ENCODE measurements around the gene PRRC1. TPM values are rescaled to one million over a fixed set of nuclear protein-coding genes. Genes with fewer than 3 reads are reported as not detected.

PRRC1 gene
- total and polyA plus RNA-seq, 4 donors = 22.9 to 88.1 (median 40.9) TPM

DNA sequence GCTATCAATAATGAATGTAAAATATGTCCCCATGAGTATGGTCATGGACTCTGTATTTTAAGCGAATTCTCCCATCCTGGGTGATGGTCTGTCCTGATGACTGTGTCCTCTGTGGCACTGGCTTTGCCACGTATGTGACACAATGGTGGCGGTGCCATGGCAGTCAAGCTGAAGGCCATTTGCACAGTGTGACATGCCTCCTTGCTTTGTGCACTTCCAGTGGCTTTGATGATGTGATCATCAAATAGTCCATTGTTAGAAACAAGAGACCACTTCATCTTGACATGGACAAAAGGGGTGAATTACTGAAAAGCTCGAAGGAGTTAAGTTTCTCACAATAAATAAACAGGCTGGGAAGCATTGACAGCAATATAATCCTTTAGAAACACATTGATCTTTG, 31.0 kb upstream of the PRRC1 start:
- Histone ChIP-seq H3K27ac (ENCODE audit: low read depth in 1 of 2, low read length in 1 of 2) (no peak overlapping the region), H3K9me3 (ENCODE audit: control insufficient read depth in 4 of 4, insufficient read depth in 3 of 4, low read length in 3 of 4) (no peaks in the 10 kb centered on the region)
- TF ChIP-seq, protein P1, sequence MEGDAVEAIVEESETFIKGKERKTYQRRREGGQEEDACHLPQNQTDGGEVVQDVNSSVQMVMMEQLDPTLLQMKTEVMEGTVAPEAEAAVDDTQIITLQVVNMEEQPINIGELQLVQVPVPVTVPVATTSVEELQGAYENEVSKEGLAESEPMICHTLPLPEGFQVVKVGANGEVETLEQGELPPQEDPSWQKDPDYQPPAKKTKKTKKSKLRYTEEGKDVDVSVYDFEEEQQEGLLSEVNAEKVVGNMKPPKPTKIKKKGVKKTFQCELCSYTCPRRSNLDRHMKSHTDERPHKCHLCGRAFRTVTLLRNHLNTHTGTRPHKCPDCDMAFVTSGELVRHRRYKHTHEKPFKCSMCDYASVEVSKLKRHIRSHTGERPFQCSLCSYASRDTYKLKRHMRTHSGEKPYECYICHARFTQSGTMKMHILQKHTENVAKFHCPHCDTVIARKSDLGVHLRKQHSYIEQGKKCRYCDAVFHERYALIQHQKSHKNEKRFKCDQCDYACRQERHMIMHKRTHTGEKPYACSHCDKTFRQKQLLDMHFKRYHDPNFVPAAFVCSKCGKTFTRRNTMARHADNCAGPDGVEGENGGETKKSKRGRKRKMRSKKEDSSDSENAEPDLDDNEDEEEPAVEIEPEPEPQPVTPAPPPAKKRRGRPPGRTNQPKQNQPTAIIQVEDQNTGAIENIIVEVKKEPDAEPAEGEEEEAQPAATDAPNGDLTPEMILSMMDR (IDR thresholded peaks at IDR 0.05; ENCODE audit: control extremely low read depth, extremely low read depth) = no peak

DNA sequence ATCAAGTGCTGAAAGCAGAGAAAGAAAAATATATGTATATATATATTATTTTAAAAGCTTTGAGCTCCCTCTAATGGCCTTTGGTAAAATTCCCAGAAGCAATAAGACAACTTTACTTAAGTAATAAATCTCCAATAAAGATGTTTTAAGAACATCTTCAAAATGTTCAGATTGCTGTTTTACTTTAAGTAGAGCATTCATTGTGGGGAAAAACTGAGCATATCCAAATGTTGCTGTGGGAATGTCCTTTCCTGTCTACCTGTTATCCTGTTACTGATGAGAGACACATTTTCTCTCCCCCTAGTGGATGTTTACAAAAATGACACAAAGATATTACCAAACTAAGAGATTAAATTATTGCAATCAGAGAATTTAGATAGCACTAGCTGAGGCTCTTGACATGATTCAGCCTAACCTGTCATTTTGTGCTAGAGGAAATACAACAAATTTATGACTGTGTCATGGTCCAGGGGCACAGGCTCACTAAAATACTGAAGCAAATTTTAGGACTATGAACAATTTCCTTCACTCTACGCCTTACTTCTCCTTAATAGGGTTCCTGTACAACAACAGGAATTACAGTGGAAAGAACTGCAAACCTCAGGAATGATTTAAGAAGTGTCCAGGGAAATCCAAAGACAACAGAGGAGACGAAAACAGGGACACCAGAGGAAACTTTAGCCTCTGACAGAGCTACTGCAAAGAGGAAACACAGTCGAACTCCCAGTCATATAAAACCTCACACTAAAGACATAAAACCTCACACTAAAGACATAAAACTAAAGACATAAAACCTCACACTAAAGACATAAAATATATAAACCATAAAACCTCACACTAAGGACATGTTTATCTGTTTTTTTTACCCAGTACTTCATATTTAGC, 24.3 kb upstream of the PRRC1 start:
- TF ChIP-seq, protein P1 (IDR thresholded peaks at IDR 0.05; ENCODE audit: control extremely low read depth, extremely low read depth) = peak; percentile 34
- no peak overlapping the region for H3K4me3 ChIP-seq
- 67 to 73% methylated on average over 3 of the region's 3 CpGs for WGBS, 2 donors
- no peaks in the 10 kb centered on the region for H3K9me3 ChIP-seq (ENCODE audit: control insufficient read depth in 4 of 4, insufficient read depth in 3 of 4, low read length in 3 of 4)
- peaks cover 0 to 18% (median 16%) of the 10 kb centered on the region in 3 donors for H3K27me3 ChIP-seq (ENCODE audit: control insufficient read depth in 3 of 3, insufficient read depth in 3 of 3, low read length in 2 of 3)
- no peak overlapping the region for H3K9ac ChIP-seq (ENCODE audit: insufficient read depth in 1 of 2, low read length in 2 of 2)
- H3K4me1 ChIP-seq (ENCODE audit: control insufficient read depth in 5 of 5, insufficient read depth in 5 of 5, low read length in 5 of 5) = no peaks in the 10 kb centered on the region
- no peak overlapping the region for H3K27ac ChIP-seq (ENCODE audit: low read depth in 1 of 2, low read length in 1 of 2)
- no peaks in the 10 kb centered on the region for H3K36me3 ChIP-seq (ENCODE audit: control insufficient read depth in 4 of 4, insufficient read depth in 4 of 4, low read length in 4 of 4)
- ATAC-seq (ENCODE audit: insufficient read depth, low FRiP score) = no peak
- peak in 2 of 3 donors; percentile 75 to 81 for DNase-seq

More for the DNA sequence above, 31.0 kb upstream of the PRRC1 start:
- Histone ChIP-seq H3K36me3 (ENCODE audit: control insufficient read depth in 4 of 4, insufficient read depth in 4 of 4, low read length in 4 of 4) (no peaks in the 10 kb centered on the region), H3K4me3 (no peak overlapping the region), H3K27me3 (ENCODE audit: control insufficient read depth in 3 of 3, insufficient read depth in 3 of 3, low read length in 2 of 3) (peaks cover 0 to 14% (median 9%) of the 10 kb centered on the region in 3 donors), H3K9ac (ENCODE audit: insufficient read depth in 1 of 2, low read length in 2 of 2) (no peak overlapping the region), H3K4me1 (ENCODE audit: control insufficient read depth in 5 of 5, insufficient read depth in 5 of 5, low read length in 5 of 5) (no peaks in the 10 kb centered on the region)
- DNase-seq (no peak), ATAC-seq (ENCODE audit: insufficient read depth, low FRiP score) (no peak)
- 84 to 94% methylated on average over 4 of the region's 4 CpGs for WGBS, 2 donors

DNA sequence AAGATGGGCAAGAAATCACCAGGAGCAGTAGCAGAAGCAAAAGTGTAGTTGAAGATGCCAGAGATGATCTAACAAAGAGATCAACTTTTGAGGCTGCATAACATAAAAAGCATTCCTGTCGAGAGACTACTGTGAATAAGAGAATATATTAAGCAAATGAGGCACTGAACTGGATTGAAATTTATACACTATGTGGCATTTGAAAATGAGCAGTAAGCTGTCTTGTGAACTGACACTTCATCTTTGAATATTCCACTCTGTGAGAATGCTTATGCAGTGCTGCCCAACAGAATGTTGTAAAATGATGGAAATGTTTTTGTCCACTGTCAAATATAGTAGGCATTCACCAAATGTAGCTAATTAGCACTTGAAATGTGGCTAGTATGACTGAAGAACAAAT, 18.9 kb upstream of the PRRC1 start:
- DNase-seq = no peak
- Histone ChIP-seq H3K27ac (ENCODE audit: low read depth in 1 of 2, low read length in 1 of 2) (no peak overlapping the region), H3K9me3 (ENCODE audit: control insufficient read depth in 4 of 4, insufficient read depth in 3 of 4, low read length in 3 of 4) (no peaks in the 10 kb centered on the region), H3K36me3 (ENCODE audit: control insufficient read depth in 4 of 4, insufficient read depth in 4 of 4, low read length in 4 of 4) (no peaks in the 10 kb centered on the region), H3K27me3 (ENCODE audit: control insufficient read depth in 3 of 3, insufficient read depth in 3 of 3, low read length in 2 of 3) (peaks cover 0 to 9% (median 3%) of the 10 kb centered on the region in 3 donors), H3K4me1 (ENCODE audit: control insufficient read depth in 5 of 5, insufficient read depth in 5 of 5, low read length in 5 of 5) (no peaks in the 10 kb centered on the region), H3K9ac (ENCODE audit: insufficient read depth in 1 of 2, low read length in 2 of 2) (no peak overlapping the region), H3K4me3 (no peak overlapping the region)
- WGBS, 2 donors = 77% methylated on average over 1 of the region's 1 CpG
- TF ChIP-seq, protein P1 (IDR thresholded peaks at IDR 0.05; ENCODE audit: control extremely low read depth, extremely low read depth) = no peak
- no peak for ATAC-seq (ENCODE audit: insufficient read depth, low FRiP score)
